Thyroid gland (tissue), 4 donors: ENCODE data around the gene CHCHD5.

ENCODE experiments used
- CTCF ChIP-seq, 6 experiments: fragments of 200-600 bp in 3 of 6; fragments of 450-650 bp in 3 of 6; sonication (generic) in 3 of 6; IDR thresholded peaks; one replicate each; pipeline ENCODE4 v1.5.1; 2016 to 2019; ENCODE audit warnings: antibody characterized with exemption in 6 of 6, mild to moderate bottlenecking in 2 of 6, inconsistent platforms in 1 of 6, moderate library complexity in 1 of 6
- POLR2A ChIP-seq, 2 donors: fragments of 450-650 bp; IDR thresholded peaks; one replicate each; pipeline ENCODE4 v1.6.1; 2017; ENCODE audit warnings: antibody characterized with exemption in 2 of 2, mild to moderate bottlenecking in 2 of 2, moderate library complexity in 1 of 2

- TF ChIP-seq CTCF (IDR thresholded peaks at IDR 0.05) (no peak), POLR2A (IDR thresholded peaks at IDR 0.05) (no peak)
Observed at GRCh38 chr2:112597537-112598322, 13.3 kb downstream of the CHCHD5 start.
